Measurements from ENCODE around the gene APOD.

DNA sequence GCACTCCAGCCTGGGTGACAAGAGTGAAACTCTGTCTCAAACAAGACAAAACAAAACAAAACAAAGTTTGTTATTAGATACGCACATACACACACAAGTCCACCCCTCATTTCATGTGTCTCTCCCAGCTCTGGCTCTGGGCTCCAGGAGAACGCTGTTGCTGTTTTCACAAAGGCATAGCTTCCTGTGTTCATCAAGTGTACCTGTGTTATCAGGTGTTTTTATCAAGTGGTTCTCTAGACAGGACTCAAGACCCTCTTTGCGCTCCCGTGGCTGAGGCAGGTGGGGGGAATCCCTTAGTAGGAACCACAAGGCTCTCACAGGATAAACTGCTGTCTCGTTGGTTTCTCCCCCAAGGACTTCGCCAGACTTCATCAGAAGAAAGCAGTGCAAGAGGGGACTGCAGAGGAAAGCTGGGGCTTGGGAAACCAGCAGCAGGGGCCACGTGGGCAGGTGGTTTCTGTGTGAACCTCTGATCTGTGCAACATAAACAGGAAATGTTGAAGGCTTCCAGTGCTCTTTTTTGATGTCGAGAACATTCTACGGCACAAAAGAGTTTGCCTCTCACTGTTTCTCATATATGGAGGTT is 33.7 kb downstream of the APOD start:
- TF ChIP-seq, protein P1, sequence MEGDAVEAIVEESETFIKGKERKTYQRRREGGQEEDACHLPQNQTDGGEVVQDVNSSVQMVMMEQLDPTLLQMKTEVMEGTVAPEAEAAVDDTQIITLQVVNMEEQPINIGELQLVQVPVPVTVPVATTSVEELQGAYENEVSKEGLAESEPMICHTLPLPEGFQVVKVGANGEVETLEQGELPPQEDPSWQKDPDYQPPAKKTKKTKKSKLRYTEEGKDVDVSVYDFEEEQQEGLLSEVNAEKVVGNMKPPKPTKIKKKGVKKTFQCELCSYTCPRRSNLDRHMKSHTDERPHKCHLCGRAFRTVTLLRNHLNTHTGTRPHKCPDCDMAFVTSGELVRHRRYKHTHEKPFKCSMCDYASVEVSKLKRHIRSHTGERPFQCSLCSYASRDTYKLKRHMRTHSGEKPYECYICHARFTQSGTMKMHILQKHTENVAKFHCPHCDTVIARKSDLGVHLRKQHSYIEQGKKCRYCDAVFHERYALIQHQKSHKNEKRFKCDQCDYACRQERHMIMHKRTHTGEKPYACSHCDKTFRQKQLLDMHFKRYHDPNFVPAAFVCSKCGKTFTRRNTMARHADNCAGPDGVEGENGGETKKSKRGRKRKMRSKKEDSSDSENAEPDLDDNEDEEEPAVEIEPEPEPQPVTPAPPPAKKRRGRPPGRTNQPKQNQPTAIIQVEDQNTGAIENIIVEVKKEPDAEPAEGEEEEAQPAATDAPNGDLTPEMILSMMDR (conservative IDR thresholded peaks at IDR 0.05), result no peak
- no peak for TF ChIP-seq EZH2 (IDR thresholded peaks at IDR 0.05; ENCODE audit: low read depth)

Data from PC-9 (cell line).